Sigmoid colon (tissue), 4 donors: ENCODE measurements around the gene ZNF195.

Experiments
- CTCF ChIP-seq, 4 experiments: fragments of 450-650 bp in 3 of 4; fragments of 200-600 bp in 1 of 4; IDR thresholded peaks; one replicate each; pipeline ENCODE4 v1.5.1; 2016 to 2019; ENCODE audit warnings: antibody characterized with exemption in 4 of 4, mild to moderate bottlenecking in 3 of 4, moderate library complexity in 2 of 4
- EP300 ChIP-seq, 4 donors: sonication (generic); formaldehyde crosslinking; IDR thresholded peaks; one replicate each; pipeline ENCODE4 v1.6.1; 2017; ENCODE audit warnings: antibody characterized with exemption in 4 of 4
- POLR2A ChIP-seq, 2 donors: fragments of 450-650 bp; IDR thresholded peaks; one replicate each; pipeline ENCODE4 v1.6.1; 2016; ENCODE audit warnings: antibody characterized with exemption in 2 of 2, mild to moderate bottlenecking in 2 of 2, moderate library complexity in 2 of 2
- POLR2AphosphoS5 ChIP-seq, 4 donors: sonication (generic); formaldehyde crosslinking; IDR thresholded peaks; one replicate each; pipeline ENCODE4 v1.6.1; 2017; ENCODE audit warnings: antibody characterized with exemption in 4 of 4

DNA sequence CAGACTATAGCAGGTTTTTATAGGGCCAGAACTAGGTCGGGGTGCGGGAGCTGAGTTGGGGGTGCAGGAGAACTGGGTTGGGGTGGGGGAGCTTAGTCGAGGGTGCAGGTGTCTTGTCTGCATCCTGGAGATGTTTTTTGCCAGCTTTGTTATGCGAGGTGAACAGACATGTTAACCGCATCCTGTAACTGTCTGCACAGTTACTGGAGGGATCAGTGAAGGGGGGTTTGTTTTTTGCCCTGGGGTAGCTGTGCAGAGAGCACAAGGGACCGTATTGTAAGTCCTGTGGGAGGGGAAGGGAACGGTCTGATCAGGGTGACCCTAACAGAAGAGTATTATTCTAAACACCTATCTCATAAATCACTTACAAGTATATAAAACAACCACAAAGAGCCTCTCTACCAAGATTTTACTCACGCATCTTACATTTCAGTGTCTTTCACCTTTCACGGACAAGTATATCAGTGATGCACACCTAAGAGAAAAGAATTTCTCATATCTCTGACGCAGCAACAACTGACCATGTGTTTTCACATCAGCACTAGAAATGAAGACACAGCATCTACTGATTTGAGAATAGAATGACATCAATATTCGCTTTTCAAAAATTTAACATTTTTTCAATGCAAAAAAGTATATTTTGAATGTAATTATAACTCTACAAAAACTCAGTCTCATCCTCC lies 20.8 kb downstream of the ZNF195 start:
- TF ChIP-seq CTCF (IDR thresholded peaks at IDR 0.05) (no peak), POLR2AphosphoS5 (IDR thresholded peaks at IDR 0.05) (no peak), POLR2A (IDR thresholded peaks at IDR 0.05) (no peak), EP300 (IDR thresholded peaks at IDR 0.05) (no peak)
